Karpas-422 (cell line): Measurements from ENCODE around the gene NPHP3. TPM values are rescaled to one million over a fixed set of nuclear protein-coding genes. Genes with fewer than 3 reads are reported as not detected.
A peak's percentile ranks its signal among the peaks of the same experiment; 100 is the strongest.

ENCODE experiments used
- DNase-seq: peaks from one replicate; pipeline ENCODE4 v3.0.0-alpha.2; 2015
- H2AFZ ChIP-seq: fragments of 200-600 bp; sonication (generic); 2 replicates; pipeline ENCODE4 v1.6.1; 2014; ENCODE audit warnings: antibody characterized with exemption, low read length, mixed read lengths
- H3K27ac ChIP-seq: fragments of 200-600 bp; sonication (generic); 2 replicates; pipeline ENCODE4 v1.5.1; 2014; ENCODE audit warnings: mild to moderate bottlenecking, low read length, moderate library complexity
- H3K27me3 ChIP-seq: fragments of 200-600 bp; sonication (generic); 2 replicates; pipeline ENCODE4 v1.6.1; 2014; ENCODE audit warnings: low read length, mixed read lengths
- H3K36me3 ChIP-seq: fragments of 200-600 bp; sonication (generic); 2 replicates; pipeline ENCODE4 v1.6.1; 2014; ENCODE audit warnings: low read length, mixed read lengths; ENCODE audit not compliant: insufficient read depth
- H3K4me1 ChIP-seq: fragments of 200-600 bp; sonication (generic); 2 replicates; pipeline ENCODE4 v1.6.1; 2014; ENCODE audit warnings: mild to moderate bottlenecking, low read length, mixed read lengths
- H3K4me2 ChIP-seq: fragments of 200-600 bp; sonication (generic); 2 replicates; pipeline ENCODE4 v1.6.1; 2014; ENCODE audit warnings: low read length, low read depth, mild to moderate bottlenecking; ENCODE audit not compliant: poor library complexity, severe bottlenecking
- H3K4me3 ChIP-seq: fragments of 200-600 bp; sonication (generic); 2 replicates; pipeline ENCODE4 v1.5.1; 2014; ENCODE audit warnings: mild to moderate bottlenecking, antibody characterized with exemption, low read length, mixed read lengths
- H3K79me2 ChIP-seq: fragments of 200-600 bp; sonication (generic); 2 replicates; pipeline ENCODE4 v1.6.1; 2014; ENCODE audit warnings: mild to moderate bottlenecking, low read length, mixed read lengths
- H3K9ac ChIP-seq: fragments of 200-600 bp; sonication (generic); 2 replicates; pipeline ENCODE4 v1.6.0; 2014; ENCODE audit warnings: low read length
- H3K9me2 ChIP-seq: fragments of 200-600 bp; sonication (generic), shearing (Covaris generic); replicated peaks from 2 replicates; pipeline ENCODE4 v1.6.0; 2014; ENCODE audit warnings: mild to moderate bottlenecking, low read length, moderate library complexity; ENCODE audit not compliant: insufficient read depth
- H3K9me3 ChIP-seq: fragments of 300-700, 200-600 bp; sonication (generic); 2 replicates; pipeline ENCODE4 v1.6.1; 2014; ENCODE audit warnings: low read length, mixed read lengths
- H4K20me1 ChIP-seq: fragments of 200-600 bp; sonication (generic); 2 replicates; pipeline ENCODE4 v1.6.1; 2014; ENCODE audit warnings: mild to moderate bottlenecking, antibody characterized with exemption, low read length, low read depth; ENCODE audit not compliant: insufficient read depth
- total RNA-seq: library from RNA; depleted of rRNA; stranded (reverse); fragments of >200 nt; shearing (Covaris generic); gene quantifications from 2 replicates; pipeline ENCODE4 v1.2.3, GENCODE V29; 2014; ENCODE audit warnings: low replicate concordance

NPHP3 gene
- total RNA-seq, 1 experiment from 2014 or later, result 19.0 TPM

- Histone ChIP-seq H3K9me3 (no peaks in the 10 kb centered on the region), H3K27ac (no peak overlapping the region), H3K4me1 (no peaks in the 10 kb centered on the region), H4K20me1 (no peaks in the 10 kb centered on the region), H3K79me2 (peaks cover 12% of the 10 kb centered on the region), H3K4me3 (no peak overlapping the region), H3K36me3 (peaks cover 54% of the 10 kb centered on the region; the same call in 1 of the 2 replicates), H2AFZ (no peak overlapping the region), H3K9ac (no peak overlapping the region), H3K27me3 (no peaks in the 10 kb centered on the region), H3K4me2 (no peak overlapping the region), H3K9me2 (no peaks in the 10 kb centered on the region)
- DNase-seq, result no peak
Observed at GRCh38 chr3:132675408-132675807, 46.8 kb downstream of the NPHP3 start.

- Histone ChIP-seq H3K36me3 (peaks cover 47% of the 10 kb centered on the region; the same call in 1 of the 2 replicates), H4K20me1 (no peaks in the 10 kb centered on the region), H3K4me2 (no peak overlapping the region), H3K4me1 (peaks cover 14% of the 10 kb centered on the region), H3K9me3 (no peaks in the 10 kb centered on the region), H3K27ac (no peak overlapping the region), H3K9ac (no peak overlapping the region), H3K9me2 (no peaks in the 10 kb centered on the region), H3K4me3 (no peak overlapping the region), H3K27me3 (no peaks in the 10 kb centered on the region), H3K79me2 (peaks cover 63% of the 10 kb centered on the region), H2AFZ (no peak overlapping the region)
- DNase-seq, result no peak
Observed at GRCh38 chr3:132669256-132669777, 52.9 kb downstream of the NPHP3 start.

- Histone ChIP-seq H3K4me2 (no peak overlapping the region), H3K9ac (no peak overlapping the region), H3K79me2 (peaks cover 94% of the 10 kb centered on the region), H3K9me3 (no peaks in the 10 kb centered on the region), H3K36me3 (peaks cover 33% of the 10 kb centered on the region; the same call in 1 of the 2 replicates), H3K4me3 (no peak overlapping the region), H4K20me1 (no peaks in the 10 kb centered on the region), H3K27me3 (no peaks in the 10 kb centered on the region), H3K27ac (no peak overlapping the region), H3K9me2 (no peaks in the 10 kb centered on the region), H2AFZ (no peak overlapping the region), H3K4me1 (peaks cover 43% of the 10 kb centered on the region)
- no peak for DNase-seq
Observed at GRCh38 chr3:132665230-132665745, 56.9 kb downstream of the NPHP3 start.

GRCh38 chr3:132662212-132662611 is 60.0 kb downstream of the NPHP3 start:
- Histone ChIP-seq H3K27me3 (no peaks in the 10 kb centered on the region), H4K20me1 (no peaks in the 10 kb centered on the region), H3K9me2 (no peaks in the 10 kb centered on the region), H3K4me3 (peak overlapping the region; percentile 87), H2AFZ (no peak overlapping the region), H3K27ac (no peak overlapping the region), H3K9ac (peak overlapping the region; percentile 93; the same call in 1 of the 2 replicates), H3K79me2 (peaks cover 83% of the 10 kb centered on the region), H3K9me3 (no peaks in the 10 kb centered on the region), H3K4me2 (peak overlapping the region; percentile 82), H3K4me1 (peaks cover 49% of the 10 kb centered on the region), H3K36me3 (peaks cover 20% of the 10 kb centered on the region; the same call in 1 of the 2 replicates)
- DNase-seq, result no peak

GRCh38 chr3:132661101-132661500 is 61.1 kb downstream of the NPHP3 start:
- Histone ChIP-seq H3K36me3 (peaks cover 15% of the 10 kb centered on the region; the same call in 1 of the 2 replicates), H4K20me1 (no peaks in the 10 kb centered on the region), H3K9me3 (no peaks in the 10 kb centered on the region), H2AFZ (peak overlapping the region; percentile 72; the same call in 1 of the 2 replicates), H3K4me3 (peak overlapping the region; percentile 87), H3K27me3 (no peaks in the 10 kb centered on the region), H3K9me2 (no peaks in the 10 kb centered on the region), H3K4me2 (peak overlapping the region; percentile 82), H3K4me1 (peaks cover 40% of the 10 kb centered on the region), H3K27ac (peak overlapping the region; percentile 33; the same call in 1 of the 2 replicates), H3K79me2 (peaks cover 72% of the 10 kb centered on the region), H3K9ac (peak overlapping the region; percentile 93)
- no peak for DNase-seq

- Histone ChIP-seq H3K4me2 (peak overlapping the region; percentile 82), H3K79me2 (peaks cover 69% of the 10 kb centered on the region), H3K36me3 (peaks cover 15% of the 10 kb centered on the region; the same call in 1 of the 2 replicates), H3K4me3 (peak overlapping the region; percentile 87), H4K20me1 (no peaks in the 10 kb centered on the region), H3K4me1 (peaks cover 40% of the 10 kb centered on the region), H3K27me3 (no peaks in the 10 kb centered on the region), H3K9me2 (no peaks in the 10 kb centered on the region), H3K9ac (peak overlapping the region; percentile 93), H3K9me3 (no peaks in the 10 kb centered on the region), H3K27ac (peak overlapping the region; percentile 33; the same call in 1 of the 2 replicates), H2AFZ (peak overlapping the region; percentile 72; the same call in 1 of the 2 replicates)
- DNase-seq, result no peak
Observed at GRCh38 chr3:132660811-132661070, 61.5 kb downstream of the NPHP3 start.

GRCh38 chr3:132660052-132660810 is 62.0 kb downstream of the NPHP3 start, which contains the start of gene UBA5:
UBA5 (plus strand) TSS chr3:132660329; CDS start chr3:132660538, 209 bp downstream.
- Histone ChIP-seq H3K4me3 (peak within 1 kb of the TSS; percentile 87), H3K27me3 (no peaks in the 10 kb centered on the region), H3K4me2 (peak within 1 kb of the TSS; percentile 82), H3K4me1 (peaks cover 40% of the 10 kb centered on the region), H2AFZ (peak within 1 kb of the TSS; percentile 72), H4K20me1 (no peaks in the 10 kb centered on the region), H3K9ac (peak within 1 kb of the TSS; percentile 93), H3K36me3 (peaks cover 14% of the 10 kb centered on the region; the same call in 1 of the 2 replicates), H3K9me3 (no peaks in the 10 kb centered on the region), H3K27ac (peak within 1 kb of the TSS; percentile 33), H3K9me2 (no peaks in the 10 kb centered on the region), H3K79me2 (peaks cover 63% of the 10 kb centered on the region)
- peak; percentile 89 for DNase-seq

GRCh38 chr3:132659365-132660051 is 62.7 kb downstream of the NPHP3 start, which contains the start of gene ACAD11:
ACAD11 (minus strand) TSS chr3:132659809; CDS start chr3:132659751, 58 bp downstream.
- H3K4me2 ChIP-seq, result peak within 1 kb of the TSS; percentile 82
- H3K36me3 ChIP-seq, result peaks cover 9% of the 10 kb centered on the region; the same call in 1 of the 2 replicates
- no peaks in the 10 kb centered on the region for H3K9me2 ChIP-seq
- H3K4me3 ChIP-seq, result peak within 1 kb of the TSS; percentile 87
- no peaks in the 10 kb centered on the region for H3K9me3 ChIP-seq
- H3K9ac ChIP-seq, result peak within 1 kb of the TSS; percentile 93
- H3K4me1 ChIP-seq, result peaks cover 40% of the 10 kb centered on the region
- no peaks in the 10 kb centered on the region for H4K20me1 ChIP-seq
- peak within 1 kb of the TSS; percentile 33 for H3K27ac ChIP-seq
- DNase-seq, result peak; percentile 77
- H2AFZ ChIP-seq, result peak within 1 kb of the TSS; percentile 72
- peaks cover 56% of the 10 kb centered on the region for H3K79me2 ChIP-seq
- no peaks in the 10 kb centered on the region for H3K27me3 ChIP-seq
